Smooth muscle cell of the brain vasculature (primary cell): Measurements from ENCODE around the gene CHN1.

Source experiments
- DNase-seq: peaks from one replicate; pipeline ENCODE4 v3.0.0-alpha.2; 2012; ENCODE audit warnings: low read depth, low spot score

CHN1 gene

GRCh38 chr2:174873471-174873870 lies 131.7 kb downstream of the CHN1 start:
- DNase-seq: no peak

- DNase-seq: no peak
Observed at GRCh38 chr2:174870787-174871186, 134.4 kb downstream of the CHN1 start.

- no peak for DNase-seq
Observed at GRCh38 chr2:174868878-174869277, 136.3 kb downstream of the CHN1 start.

- no peak for DNase-seq
Observed at GRCh38 chr2:174866421-174866820, 138.8 kb downstream of the CHN1 start.

GRCh38 chr2:174863183-174863582 lies 142.0 kb downstream of the CHN1 start:
- DNase-seq: no peak

GRCh38 chr2:174859563-174860169 lies 145.5 kb downstream of the CHN1 start:
- no peak for DNase-seq

GRCh38 chr2:174858745-174859144 lies 146.4 kb downstream of the CHN1 start:
- DNase-seq: no peak

- no peak for DNase-seq
Observed at GRCh38 chr2:174856447-174856846, 148.7 kb downstream of the CHN1 start.

- peak; percentile 60 for DNase-seq
Observed at GRCh38 chr2:174846941-174847938, 157.9 kb downstream of the CHN1 start.

- DNase-seq: no peak
Observed at GRCh38 chr2:174846218-174846617, 159.0 kb downstream of the CHN1 start.

GRCh38 chr2:174844295-174844708 lies 160.9 kb downstream of the CHN1 start:
- DNase-seq: no peak

GRCh38 chr2:174842496-174842895 lies 162.7 kb downstream of the CHN1 start:
- DNase-seq: no peak

- DNase-seq: no peak
Observed at GRCh38 chr2:174841936-174842335, 163.2 kb downstream of the CHN1 start.

- no peak for DNase-seq
Observed at GRCh38 chr2:174841350-174841749, 163.8 kb downstream of the CHN1 start.

GRCh38 chr2:174840436-174840835 lies 164.7 kb downstream of the CHN1 start:
- DNase-seq: no peak

- DNase-seq: no peak
Observed at GRCh38 chr2:174839662-174840061, 165.5 kb downstream of the CHN1 start.

- DNase-seq: no peak
Observed at GRCh38 chr2:174836995-174837390, 168.2 kb downstream of the CHN1 start.

- peak; percentile 93 for DNase-seq
Observed at GRCh38 chr2:174836377-174836994, 168.7 kb downstream of the CHN1 start.

- DNase-seq: peak; percentile 24
Observed at GRCh38 chr2:174835797-174836255, 169.4 kb downstream of the CHN1 start.

- DNase-seq: no peak
Observed at GRCh38 chr2:174833737-174834136, 171.4 kb downstream of the CHN1 start.

GRCh38 chr2:174830561-174830960 lies 174.6 kb downstream of the CHN1 start:
- no peak for DNase-seq

GRCh38 chr2:174829550-174829949 lies 175.6 kb downstream of the CHN1 start:
- DNase-seq: no peak
